Transverse colon (tissue), 3 donors: ENCODE results near the gene ZNF804B.

Experiments
- CTCF ChIP-seq, 5 experiments: fragments of 200-600 bp in 3 of 5; fragments of 450-650 bp in 2 of 5; sonication (generic) in 3 of 5; IDR thresholded peaks; 1 replicate in 2 of 5; 2 replicates in 3 of 5; pipeline ENCODE4 v1.5.1; 2016 to 2017; ENCODE audit warnings: antibody characterized with exemption in 5 of 5, inconsistent platforms in 3 of 5, mild to moderate bottlenecking in 2 of 5, moderate library complexity in 1 of 5
- EP300 ChIP-seq: sonication (generic); formaldehyde crosslinking; IDR thresholded peaks from one replicate; pipeline ENCODE4 v1.6.1; 2017; ENCODE audit warnings: antibody characterized with exemption, low read depth
- POLR2A ChIP-seq: fragments of 450-650 bp; IDR thresholded peaks from one replicate; pipeline ENCODE4 v1.6.1; 2016; ENCODE audit warnings: antibody characterized with exemption, mild to moderate bottlenecking, moderate library complexity

- TF ChIP-seq CTCF (IDR thresholded peaks at IDR 0.05) (no peak), EP300 (no peak), POLR2A (no peak)
Measured at GRCh38 chr7:89053130-89053529, 293.6 kb downstream of the ZNF804B start.
